Trophoblast cell (in vitro differentiated cells and primary cell): ENCODE results near the gene OR11A1.

Experiments used
- DNase-seq, 2 donors: peaks; one replicate each; pipeline ENCODE4 v3.0.0-alpha.2; 2016
- H2AFZ ChIP-seq: 2 replicates; pipeline ENCODE4 v1.6.1; 2013; ENCODE audit warnings: low read length, moderate library complexity, mild to moderate bottlenecking; ENCODE audit not compliant: insufficient read depth, poor library complexity
- H2AK5ac ChIP-seq: 2 replicates; pipeline ENCODE4 v1.6.1; 2013; ENCODE audit warnings: mild to moderate bottlenecking, low read length
- H2BK120ac ChIP-seq: 2 replicates; pipeline ENCODE4 v1.6.1; 2013; ENCODE audit warnings: low read length, mild to moderate bottlenecking, moderate library complexity; ENCODE audit not compliant: insufficient read depth, poor library complexity
- H2BK12ac ChIP-seq: 2 replicates; pipeline ENCODE4 v1.6.1; 2013; ENCODE audit warnings: mild to moderate bottlenecking, low read length, moderate library complexity
- H2BK5ac ChIP-seq: 2 replicates; pipeline ENCODE4 v1.6.1; 2013; ENCODE audit warnings: low read length, low read depth, moderate library complexity, mild to moderate bottlenecking; ENCODE audit not compliant: poor library complexity
- H3K14ac ChIP-seq: 2 replicates; pipeline ENCODE4 v1.6.1; 2013; ENCODE audit warnings: mild to moderate bottlenecking, low read length
- H3K18ac ChIP-seq: 2 replicates; pipeline ENCODE4 v1.6.1; 2013; ENCODE audit warnings: mild to moderate bottlenecking, low read length
- H3K23ac ChIP-seq: 2 replicates; pipeline ENCODE4 v1.6.1; 2013; ENCODE audit warnings: low read length
- H3K27ac ChIP-seq: 2 replicates; pipeline ENCODE4 v1.5.1; 2013; ENCODE audit warnings: low read depth, mild to moderate bottlenecking, inconsistent platforms, low read length, moderate library complexity
- H3K27me3 ChIP-seq: 2 replicates; pipeline ENCODE4 v1.6.1; 2013; ENCODE audit warnings: inconsistent platforms, mild to moderate bottlenecking, low read length, moderate library complexity; ENCODE audit not compliant: insufficient read depth
- H3K36me3 ChIP-seq, 2 experiments: 1 replicate in 1 of 2; 2 replicates in 1 of 2; pipeline ENCODE4 v1.6.1; 2013; ENCODE audit warnings: low read length in 2 of 2, mild to moderate bottlenecking in 2 of 2, moderate library complexity in 1 of 2; ENCODE audit not compliant: insufficient read depth in 2 of 2, control insufficient read depth in 1 of 2
- H3K4ac ChIP-seq: 2 replicates; pipeline ENCODE4 v1.6.1; 2013; ENCODE audit warnings: low read depth, mild to moderate bottlenecking, low read length, moderate library complexity
- H3K4me1 ChIP-seq, 2 experiments: 1 replicate in 1 of 2; 2 replicates in 1 of 2; pipeline ENCODE4 v1.6.1; 2013; ENCODE audit warnings: low read length in 2 of 2, mild to moderate bottlenecking in 2 of 2, moderate library complexity in 1 of 2; ENCODE audit not compliant: insufficient read depth in 2 of 2, control insufficient read depth in 1 of 2
- H3K4me2 ChIP-seq: 2 replicates; pipeline ENCODE4 v1.6.1; 2013; ENCODE audit warnings: inconsistent platforms, mild to moderate bottlenecking, low read length, moderate library complexity
- H3K4me3 ChIP-seq: 2 replicates; pipeline ENCODE4 v1.5.1; 2013; ENCODE audit warnings: mild to moderate bottlenecking, low read depth, low read length, inconsistent platforms
- H3K79me1 ChIP-seq: one replicate; pipeline ENCODE4 v1.6.1; 2013; ENCODE audit warnings: low read length
- H3K79me2 ChIP-seq: 2 replicates; pipeline ENCODE4 v1.6.1; 2013; ENCODE audit warnings: low read length, mild to moderate bottlenecking; ENCODE audit not compliant: control insufficient read depth, insufficient read depth, poor library complexity
- H3K9ac ChIP-seq: 2 replicates; pipeline ENCODE4 v1.6.1; 2013; ENCODE audit warnings: mild to moderate bottlenecking, low read length
- H3K9me3 ChIP-seq: 2 replicates; pipeline ENCODE4 v1.6.1; 2013; ENCODE audit warnings: low read depth, mild to moderate bottlenecking, control low read depth, inconsistent platforms, low read length; ENCODE audit not compliant: insufficient read depth
- H4K12ac ChIP-seq: 2 replicates; pipeline ENCODE4 v1.6.1; 2013; ENCODE audit warnings: low read depth, mild to moderate bottlenecking, low read length, moderate library complexity
- H4K8ac ChIP-seq: 2 replicates; pipeline ENCODE4 v1.6.1; 2013; ENCODE audit warnings: low read depth, mild to moderate bottlenecking, low read length, moderate library complexity
- H4K91ac ChIP-seq: one replicate; pipeline ENCODE4 v1.6.1; 2013; ENCODE audit warnings: low read depth, mild to moderate bottlenecking, low read length, moderate library complexity
- WGBS: extraction: QIAGEN DNeasy Blood & Tissue Kit; methylation state at CpG from one replicate; pipeline ENCODE4 v1.1.7; 2013; ENCODE audit warnings: missing lambda C conversion rate; ENCODE audit not compliant: insufficient read length, insufficient coverage; ENCODE audit errors: extremely low coverage; 5-methylcytosine and 5-hydroxymethylcytosine counted together

OR11A1 gene

DNA sequence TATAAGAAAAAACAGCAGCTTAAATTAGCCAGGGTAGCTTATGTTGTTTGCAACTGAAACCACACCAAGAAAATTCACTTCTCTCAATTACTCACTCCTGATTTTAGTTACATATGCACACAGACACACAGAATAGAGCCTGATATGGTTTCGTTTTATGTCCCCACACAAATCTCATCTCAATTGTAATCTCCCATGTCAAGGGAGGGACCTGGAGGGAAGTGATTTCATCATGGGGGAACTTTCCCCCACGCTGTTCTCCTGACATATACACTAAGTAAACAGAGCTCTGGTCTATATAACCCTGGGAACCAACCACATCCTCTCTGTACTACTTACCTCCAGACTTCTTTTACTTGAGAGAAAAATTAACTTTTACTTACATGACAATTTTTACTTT is 32.3 kb downstream of the OR11A1 start:
- Histone ChIP-seq H2BK120ac (no peak overlapping the region), H2BK12ac (no peak overlapping the region), H2AK5ac (no peak overlapping the region), H2AFZ (no peak overlapping the region), H3K36me3 (no peaks in the 10 kb centered on the region), H4K8ac (no peak overlapping the region), H3K4me2 (no peak overlapping the region), H3K4me1 (no peaks in the 10 kb centered on the region), H3K27ac (no peak overlapping the region), H3K14ac (no peak overlapping the region), H3K9ac (no peak overlapping the region), H3K18ac (no peak overlapping the region), H4K12ac (no peak overlapping the region), H3K79me2 (no peaks in the 10 kb centered on the region), H3K27me3 (no peaks in the 10 kb centered on the region), H2BK5ac (no peak overlapping the region), H3K9me3 (no peaks in the 10 kb centered on the region), H3K23ac (no peak overlapping the region), H3K4me3 (no peak overlapping the region), H3K4ac (no peak overlapping the region), H4K91ac (no peak overlapping the region), H3K79me1 (no peaks in the 10 kb centered on the region)
- DNase-seq = no peak
- WGBS = no CpG with 5 or more reads among the region's 2 CpGs

DNA sequence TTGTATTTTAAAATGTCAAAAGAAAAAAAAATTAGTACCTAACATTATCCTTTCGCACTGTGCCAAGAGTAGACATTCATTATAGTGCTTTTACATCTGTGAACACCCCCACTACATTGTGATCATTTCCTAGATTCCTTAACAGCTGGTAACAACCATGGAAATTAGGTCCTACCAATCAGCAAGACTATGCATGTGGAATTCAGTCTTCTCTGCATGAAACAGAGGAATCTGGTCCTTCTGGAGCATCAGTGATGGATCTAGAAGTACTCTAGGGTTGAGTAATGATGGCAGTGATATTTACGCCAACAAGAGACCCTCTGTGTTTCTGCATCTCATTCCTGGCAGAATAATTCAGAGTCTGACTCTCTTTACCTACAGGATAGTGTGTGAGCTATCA is 32.7 kb downstream of the OR11A1 start:
- Histone ChIP-seq H4K91ac (no peak overlapping the region), H3K14ac (no peak overlapping the region), H3K36me3 (no peaks in the 10 kb centered on the region), H2BK5ac (no peak overlapping the region), H3K27ac (no peak overlapping the region), H3K4me3 (no peak overlapping the region), H3K4me2 (no peak overlapping the region), H3K4me1 (no peaks in the 10 kb centered on the region), H3K79me2 (no peaks in the 10 kb centered on the region), H3K27me3 (no peaks in the 10 kb centered on the region), H3K4ac (no peak overlapping the region), H3K9me3 (no peaks in the 10 kb centered on the region), H4K8ac (no peak overlapping the region), H2AFZ (no peak overlapping the region), H3K23ac (no peak overlapping the region), H2AK5ac (no peak overlapping the region), H3K18ac (no peak overlapping the region), H3K9ac (no peak overlapping the region), H4K12ac (no peak overlapping the region), H2BK120ac (no peak overlapping the region), H2BK12ac (no peak overlapping the region), H3K79me1 (no peaks in the 10 kb centered on the region)
- no CpG with 5 or more reads among the region's 2 CpGs for WGBS
- DNase-seq = no peak

- H2BK12ac ChIP-seq = no peak overlapping the region
- H3K27me3 ChIP-seq = no peaks in the 10 kb centered on the region
- H3K79me2 ChIP-seq = no peaks in the 10 kb centered on the region
- no peak for DNase-seq
- H3K4ac ChIP-seq = no peak overlapping the region
- no peaks in the 10 kb centered on the region for H3K4me1 ChIP-seq
- no peak overlapping the region for H4K12ac ChIP-seq
- H2BK5ac ChIP-seq = no peak overlapping the region
- no peak overlapping the region for H3K23ac ChIP-seq
- H2AFZ ChIP-seq = no peak overlapping the region
- H3K27ac ChIP-seq = no peak overlapping the region
- H3K9me3 ChIP-seq = no peaks in the 10 kb centered on the region
- no peaks in the 10 kb centered on the region for H3K36me3 ChIP-seq
- H3K18ac ChIP-seq = no peak overlapping the region
- no peak overlapping the region for H3K4me2 ChIP-seq
- H4K91ac ChIP-seq = no peak overlapping the region
- H3K14ac ChIP-seq = no peak overlapping the region
- H2BK120ac ChIP-seq = no peak overlapping the region
- H3K79me1 ChIP-seq = no peaks in the 10 kb centered on the region
- no peak overlapping the region for H3K9ac ChIP-seq
- no peak overlapping the region for H2AK5ac ChIP-seq
- no CpG with 5 or more reads among the region's 3 CpGs for WGBS
- no peak overlapping the region for H4K8ac ChIP-seq
- no peak overlapping the region for H3K4me3 ChIP-seq
Observed at GRCh38 chr6:29419516-29419915, 37.4 kb downstream of the OR11A1 start.

- Histone ChIP-seq H4K12ac (no peak within 1 kb of the TSS), H3K23ac (no peak within 1 kb of the TSS), H3K4me3 (no peak within 1 kb of the TSS), H2BK12ac (no peak within 1 kb of the TSS), H4K91ac (no peak within 1 kb of the TSS), H3K27ac (no peak within 1 kb of the TSS), H3K14ac (no peak within 1 kb of the TSS), H2AK5ac (no peak within 1 kb of the TSS), H2BK5ac (no peak within 1 kb of the TSS), H3K27me3 (no peaks in the 10 kb centered on the region), H4K8ac (no peak within 1 kb of the TSS), H2AFZ (no peak within 1 kb of the TSS), H3K4me2 (no peak within 1 kb of the TSS), H3K4ac (no peak within 1 kb of the TSS), H2BK120ac (no peak within 1 kb of the TSS), H3K18ac (no peak within 1 kb of the TSS), H3K4me1 (no peaks in the 10 kb centered on the region), H3K9me3 (no peaks in the 10 kb centered on the region), H3K36me3 (no peaks in the 10 kb centered on the region), H3K9ac (no peak within 1 kb of the TSS), H3K79me1 (no peaks in the 10 kb centered on the region), H3K79me2 (no peaks in the 10 kb centered on the region)
- peak; percentile 5 to 54 for DNase-seq
Observed at GRCh38 chr6:29414588-29414987, 42.3 kb downstream of the OR11A1 start, which contains the start of gene OR12D1. Gene OR12D1, plus strand, starts transcription at chr6:29414928.
